Neural cell (in vitro differentiated cells): Measurements from ENCODE around the gene EIF4H. TPM values are rescaled to one million over a fixed set of nuclear protein-coding genes. Genes with fewer than 3 reads are reported as not detected.
"Not testable (repeated sequence)": the region's sequence is repeated elsewhere in the genome, so short reads cannot be mapped to it uniquely, and the experiment has no call there.

Experiments used
- H2AFZ ChIP-seq: fragments of 200-600, 300-800 bp; sonication (generic), shearing (Covaris generic); 2 replicates; pipeline ENCODE4 v1.6.0; 2014; ENCODE audit warnings: low read depth, mild to moderate bottlenecking, antibody characterized with exemption, low read length, moderate library complexity
- H3F3A ChIP-seq: fragments of 200-600 bp; shearing (Covaris generic); 2 replicates; pipeline ENCODE4 v1.6.1; 2016; ENCODE audit warnings: mild to moderate bottlenecking, moderate library complexity, mixed read lengths, antibody characterized with exemption, low read length; ENCODE audit not compliant: insufficient read depth, poor library complexity, severe bottlenecking
- H3K27ac ChIP-seq: fragments of 200-600, 300-800 bp; sonication (generic), shearing (Covaris generic); 2 replicates; pipeline ENCODE4 v1.5.1; 2014; ENCODE audit warnings: mild to moderate bottlenecking, low read length, moderate library complexity
- H3K27me3 ChIP-seq: fragments of 300-800, 200-600 bp; sonication (generic), shearing (Covaris generic); 2 replicates; pipeline ENCODE4 v1.6.0; 2014; ENCODE audit warnings: mild to moderate bottlenecking, low read depth, low read length, moderate library complexity; ENCODE audit not compliant: insufficient read depth
- H3K36me3 ChIP-seq: fragments of 300-800, 200-600 bp; sonication (generic), shearing (Covaris generic); 2 replicates; pipeline ENCODE4 v1.5.1; 2014; ENCODE audit warnings: mild to moderate bottlenecking, antibody characterized with exemption, low read length, moderate library complexity; ENCODE audit not compliant: insufficient read depth
- H3K4me2 ChIP-seq: fragments of 300-800, 200-600 bp; sonication (generic), shearing (Covaris generic); 2 replicates; pipeline ENCODE4 v1.6.0; 2014; ENCODE audit warnings: mild to moderate bottlenecking, low read length
- H3K4me3 ChIP-seq: fragments of 300-800, 200-600 bp; sonication (generic), shearing (Covaris generic); 2 replicates; pipeline ENCODE4 v1.5.1; 2014; ENCODE audit warnings: mild to moderate bottlenecking, low read length, moderate library complexity
- H3K79me2 ChIP-seq: fragments of 200-600 bp; shearing (Covaris generic); replicated peaks from 2 replicates; pipeline ENCODE4 v1.6.0; 2014; ENCODE audit warnings: mild to moderate bottlenecking, low read length, moderate library complexity; ENCODE audit not compliant: insufficient read depth
- H3K9ac ChIP-seq: fragments of 300-800, 200-600 bp; sonication (generic), shearing (Covaris generic); 2 replicates; pipeline ENCODE4 v1.6.1; 2016; ENCODE audit warnings: mild to moderate bottlenecking, low read length, mixed read lengths
- H3K9me2 ChIP-seq: fragments of 200-600 bp; shearing (Covaris generic); 2 replicates; pipeline ENCODE4 v1.6.1; 2016; ENCODE audit warnings: mild to moderate bottlenecking, low read length, mixed read lengths; ENCODE audit not compliant: insufficient read depth
- H3K9me3 ChIP-seq: fragments of 200-600, 300-800 bp; sonication (generic), shearing (Covaris generic); 2 replicates; pipeline ENCODE4 v1.6.1; 2016; ENCODE audit warnings: mild to moderate bottlenecking, mixed run types, low read length, moderate library complexity, mixed read lengths
- H4K20me1 ChIP-seq: fragments of 200-600 bp; shearing (Covaris generic); 2 replicates; pipeline ENCODE4 v1.6.1; 2016; ENCODE audit warnings: mild to moderate bottlenecking, mixed run types; ENCODE audit not compliant: insufficient read depth
- EP300 ChIP-seq: fragments of 450-650 bp; conservative IDR thresholded peaks from 2 replicates; pipeline ENCODE4 v1.6.1; 2014; ENCODE audit warnings: antibody characterized with exemption, mild to moderate bottlenecking, moderate library complexity; ENCODE audit not compliant: poor library complexity, severe bottlenecking
- EZH2 ChIP-seq: fragments of 200-600, 300-800 bp; shearing (Covaris generic), sonication (generic); IDR thresholded peaks from 2 replicates; pipeline ENCODE4 v1.6.1; 2014; ENCODE audit warnings: antibody characterized with exemption, low read length, borderline replicate concordance, mild to moderate bottlenecking; ENCODE audit not compliant: insufficient read depth, poor library complexity, severe bottlenecking
- MXI1 ChIP-seq: fragments of 450-650 bp; conservative IDR thresholded peaks from 2 replicates; pipeline ENCODE4 v1.6.1; 2014; ENCODE audit warnings: antibody characterized with exemption, mild to moderate bottlenecking; ENCODE audit not compliant: poor library complexity, severe bottlenecking
- POLR2AphosphoS5 ChIP-seq: IDR thresholded peaks from 2 replicates; pipeline ENCODE4 v1.6.1; 2012
- RAD21 ChIP-seq: fragments of 450-650 bp; conservative IDR thresholded peaks from 2 replicates; pipeline ENCODE4 v1.6.1; 2014; ENCODE audit warnings: antibody characterized with exemption, mild to moderate bottlenecking, moderate library complexity
- REST ChIP-seq: IDR thresholded peaks from 2 replicates; pipeline ENCODE4 v1.6.1; 2012; ENCODE audit warnings: borderline replicate concordance
- SMC3 ChIP-seq: fragments of 450-650 bp; conservative IDR thresholded peaks from 2 replicates; pipeline ENCODE4 v1.6.1; 2014; ENCODE audit warnings: antibody characterized with exemption, mild to moderate bottlenecking, moderate library complexity; ENCODE audit not compliant: poor library complexity
- TAF1 ChIP-seq: IDR thresholded peaks from 2 replicates; pipeline ENCODE4 v1.6.1; 2012; ENCODE audit warnings: low read depth
- polyA plus RNA-seq: library from polyadenylated mRNA; depleted of rRNA; stranded (reverse); fragments of >200 nt; gene quantifications from 2 replicates; pipeline ENCODE4 v1.2.3, GENCODE V29; 2014
- TF ChIP-seq, protein P1 (sequence below): fragments of 450-650 bp; IDR thresholded peaks from 2 replicates; pipeline ENCODE4 v1.5.1; 2014; ENCODE audit warnings: antibody characterized with exemption, mild to moderate bottlenecking, moderate library complexity; ENCODE audit not compliant: poor library complexity, severe bottlenecking

Gene EIF4H
- polyA plus RNA-seq, 1 donor from 2014 or later: 170 TPM

GRCh38 chr7:74203956-74204618 lies 29.9 kb downstream of the EIF4H start:
- Histone ChIP-seq H3K27me3 (no peaks in the 10 kb centered on the region), H3K9ac (no peak overlapping the region), H2AFZ (no peak overlapping the region), H3K36me3 (no peaks in the 10 kb centered on the region), H4K20me1 (no peaks in the 10 kb centered on the region), H3F3A (no peaks in the 10 kb centered on the region), H3K79me2 (no peaks in the 10 kb centered on the region), H3K9me3 (no peaks in the 10 kb centered on the region), H3K9me2 (no peaks in the 10 kb centered on the region), H3K27ac (no peak overlapping the region), H3K4me2 (no peak overlapping the region), H3K4me3 (no peak overlapping the region)
- TF ChIP-seq EZH2 (no peak), SMC3 (no peak), REST (no peak), EP300 (no peak), TAF1 (no peak), MXI1 (no peak)
- TF ChIP-seq, protein P1, sequence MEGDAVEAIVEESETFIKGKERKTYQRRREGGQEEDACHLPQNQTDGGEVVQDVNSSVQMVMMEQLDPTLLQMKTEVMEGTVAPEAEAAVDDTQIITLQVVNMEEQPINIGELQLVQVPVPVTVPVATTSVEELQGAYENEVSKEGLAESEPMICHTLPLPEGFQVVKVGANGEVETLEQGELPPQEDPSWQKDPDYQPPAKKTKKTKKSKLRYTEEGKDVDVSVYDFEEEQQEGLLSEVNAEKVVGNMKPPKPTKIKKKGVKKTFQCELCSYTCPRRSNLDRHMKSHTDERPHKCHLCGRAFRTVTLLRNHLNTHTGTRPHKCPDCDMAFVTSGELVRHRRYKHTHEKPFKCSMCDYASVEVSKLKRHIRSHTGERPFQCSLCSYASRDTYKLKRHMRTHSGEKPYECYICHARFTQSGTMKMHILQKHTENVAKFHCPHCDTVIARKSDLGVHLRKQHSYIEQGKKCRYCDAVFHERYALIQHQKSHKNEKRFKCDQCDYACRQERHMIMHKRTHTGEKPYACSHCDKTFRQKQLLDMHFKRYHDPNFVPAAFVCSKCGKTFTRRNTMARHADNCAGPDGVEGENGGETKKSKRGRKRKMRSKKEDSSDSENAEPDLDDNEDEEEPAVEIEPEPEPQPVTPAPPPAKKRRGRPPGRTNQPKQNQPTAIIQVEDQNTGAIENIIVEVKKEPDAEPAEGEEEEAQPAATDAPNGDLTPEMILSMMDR: no peak

GRCh38 chr7:74206052-74206451 lies 31.9 kb downstream of the EIF4H start:
- H2AFZ ChIP-seq, H3K4me3 ChIP-seq, H3F3A ChIP-seq, H3K79me2 ChIP-seq, H3K9me2 ChIP-seq, H3K36me3 ChIP-seq, H3K9ac ChIP-seq, H3K9me3 ChIP-seq, H3K27me3 ChIP-seq, H3K4me2 ChIP-seq, H4K20me1 ChIP-seq, H3K27ac ChIP-seq: not testable (repeated sequence)

GRCh38 chr7:74206589-74207120 lies 32.5 kb downstream of the EIF4H start:
- no peak overlapping the region for H3K9ac ChIP-seq
- peak overlapping the region; percentile 40 for H3K4me3 ChIP-seq
- no peak overlapping the region for H3K4me2 ChIP-seq

More at GRCh38 chr7:74206589-74207120, 32.5 kb downstream of the EIF4H start:
- TF ChIP-seq TAF1: no peak
- no peak for TF ChIP-seq EP300
- no peak for TF ChIP-seq POLR2AphosphoS5
- no peak for TF ChIP-seq MXI1
- no peak for TF ChIP-seq REST
- TF ChIP-seq, protein P1: peak; percentile 98
- peak; percentile 91 for TF ChIP-seq SMC3
- peak; percentile 78 for TF ChIP-seq RAD21
- TF ChIP-seq EZH2: no peak
- H3K27me3 ChIP-seq: no peaks in the 10 kb centered on the region
- no peaks in the 10 kb centered on the region for H3K79me2 ChIP-seq
- H3K36me3 ChIP-seq: no peaks in the 10 kb centered on the region
- H3K9me2 ChIP-seq: no peaks in the 10 kb centered on the region
- H4K20me1 ChIP-seq: no peaks in the 10 kb centered on the region
- H3F3A ChIP-seq: no peaks in the 10 kb centered on the region
- no peak overlapping the region for H2AFZ ChIP-seq
- H3K27ac ChIP-seq: no peak overlapping the region
- H3K9me3 ChIP-seq: no peaks in the 10 kb centered on the region
